Measurements from ENCODE around the gene ADSS2. TPM values are rescaled to one million over a fixed set of nuclear protein-coding genes. Genes with fewer than 3 reads are reported as not detected.

The ADSS2 gene
- total RNA-seq, 6 donors from 2014 or later = 26.3 to 70.0 (median 40.4) TPM

DNA sequence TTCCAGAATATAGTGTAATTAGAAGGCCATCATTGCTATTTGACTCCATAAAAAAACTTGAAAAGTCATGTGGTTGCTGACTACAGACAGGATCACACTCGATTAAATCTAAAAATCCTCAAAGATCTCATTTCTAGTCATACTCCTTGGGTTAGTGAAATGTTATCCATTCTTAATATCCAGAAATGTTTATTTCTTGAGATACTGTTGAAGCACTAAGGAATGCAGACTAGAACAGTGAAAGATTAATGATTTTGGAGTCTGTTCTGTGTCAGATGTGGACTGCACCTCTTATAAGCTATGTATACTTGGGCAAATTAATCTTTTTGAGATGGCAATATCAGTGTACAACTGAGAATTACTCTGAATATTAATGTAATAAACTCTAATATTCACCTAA lies 65.1 kb downstream of the ADSS2 start:
- DNase-seq = no peak
- 89 to 96% methylated on average over 1 of the region's 1 CpG for WGBS, 2 donors

DNA sequence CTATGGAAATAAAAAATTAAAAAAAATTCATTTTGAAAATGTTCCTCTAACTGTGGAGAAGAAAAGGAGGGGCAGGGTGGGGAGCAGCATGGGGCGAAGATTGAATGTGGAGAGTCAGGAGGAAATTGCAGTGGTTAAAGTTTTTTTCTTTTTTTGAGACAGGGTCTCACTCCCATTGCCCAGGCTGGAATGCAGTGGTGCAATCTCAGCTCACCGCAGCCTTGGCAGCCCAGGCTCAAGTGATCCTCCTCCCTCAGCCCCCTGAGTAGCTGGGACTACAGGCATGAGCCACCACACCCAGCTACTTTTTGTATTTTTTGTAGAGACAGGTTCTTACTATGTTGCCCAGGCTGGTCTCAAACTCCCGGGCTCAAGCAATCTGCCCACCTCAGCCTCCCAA lies 67.6 kb downstream of the ADSS2 start:
- H3K27me3 ChIP-seq = no peaks in the 10 kb centered on the region
- DNase-seq = no peak
- 77 to 90% methylated on average over 3 of the region's 3 CpGs for WGBS, 2 donors
- no peak for ATAC-seq (ENCODE audit: low FRiP score in 2 of 2)
- no peak overlapping the region for H3K4me3 ChIP-seq
- TF ChIP-seq, protein P1, sequence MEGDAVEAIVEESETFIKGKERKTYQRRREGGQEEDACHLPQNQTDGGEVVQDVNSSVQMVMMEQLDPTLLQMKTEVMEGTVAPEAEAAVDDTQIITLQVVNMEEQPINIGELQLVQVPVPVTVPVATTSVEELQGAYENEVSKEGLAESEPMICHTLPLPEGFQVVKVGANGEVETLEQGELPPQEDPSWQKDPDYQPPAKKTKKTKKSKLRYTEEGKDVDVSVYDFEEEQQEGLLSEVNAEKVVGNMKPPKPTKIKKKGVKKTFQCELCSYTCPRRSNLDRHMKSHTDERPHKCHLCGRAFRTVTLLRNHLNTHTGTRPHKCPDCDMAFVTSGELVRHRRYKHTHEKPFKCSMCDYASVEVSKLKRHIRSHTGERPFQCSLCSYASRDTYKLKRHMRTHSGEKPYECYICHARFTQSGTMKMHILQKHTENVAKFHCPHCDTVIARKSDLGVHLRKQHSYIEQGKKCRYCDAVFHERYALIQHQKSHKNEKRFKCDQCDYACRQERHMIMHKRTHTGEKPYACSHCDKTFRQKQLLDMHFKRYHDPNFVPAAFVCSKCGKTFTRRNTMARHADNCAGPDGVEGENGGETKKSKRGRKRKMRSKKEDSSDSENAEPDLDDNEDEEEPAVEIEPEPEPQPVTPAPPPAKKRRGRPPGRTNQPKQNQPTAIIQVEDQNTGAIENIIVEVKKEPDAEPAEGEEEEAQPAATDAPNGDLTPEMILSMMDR (IDR thresholded peaks at IDR 0.05) = no peak
- H3K9me3 ChIP-seq = no peaks in the 10 kb centered on the region
- no peak overlapping the region for H3K27ac ChIP-seq
- H3K36me3 ChIP-seq = no peaks in the 10 kb centered on the region
- no peaks in the 10 kb centered on the region for H3K4me1 ChIP-seq

More for the DNA sequence above, 65.1 kb downstream of the ADSS2 start:
- H3K9me3 ChIP-seq = no peaks in the 10 kb centered on the region
- H3K36me3 ChIP-seq = no peaks in the 10 kb centered on the region
- H3K27ac ChIP-seq = no peak overlapping the region
- TF ChIP-seq POLR2AphosphoS5 (IDR thresholded peaks at IDR 0.05) (no peak), EP300 (IDR thresholded peaks at IDR 0.05) (no peak), POLR2A (IDR thresholded peaks at IDR 0.05) (no peak)
- TF ChIP-seq, protein P1 (IDR thresholded peaks at IDR 0.05) = no peak
- H3K4me1 ChIP-seq = no peaks in the 10 kb centered on the region
- no peaks in the 10 kb centered on the region for H3K27me3 ChIP-seq
- ATAC-seq (ENCODE audit: low FRiP score in 2 of 2) = no peak
- no peak overlapping the region for H3K4me3 ChIP-seq

DNA sequence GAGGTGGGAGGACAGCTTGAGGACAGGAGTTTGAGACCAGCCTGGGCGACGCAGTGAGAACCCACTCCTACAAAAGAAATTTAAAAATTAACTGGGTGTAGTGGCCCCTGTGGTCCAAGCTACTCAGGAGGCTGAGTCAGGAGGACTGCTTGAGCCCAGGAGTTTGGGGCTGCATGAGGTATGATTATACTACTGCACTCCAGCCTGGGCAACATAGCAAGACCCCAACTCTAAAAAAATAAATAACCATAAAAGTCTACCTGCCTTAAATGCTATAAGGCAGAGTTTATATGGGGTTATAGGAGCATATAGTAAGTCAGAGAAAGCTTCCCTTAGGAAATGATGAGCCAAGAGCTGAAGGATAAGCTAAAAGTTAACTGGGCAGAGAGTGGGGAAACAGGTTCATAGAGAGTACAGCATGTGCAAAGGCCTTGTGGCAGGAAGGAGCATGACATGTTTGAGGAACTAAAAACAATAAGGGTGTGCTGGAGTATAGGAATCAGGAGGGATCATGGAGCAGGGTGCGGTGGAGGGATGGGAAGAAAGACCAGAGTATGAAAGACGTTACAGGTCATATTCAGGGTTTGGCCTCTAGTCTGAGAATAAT lies 68.3 kb downstream of the ADSS2 start:
- ATAC-seq (ENCODE audit: low FRiP score in 2 of 2) = no peak
- no peaks in the 10 kb centered on the region for H3K4me1 ChIP-seq
- no peak for DNase-seq
- TF ChIP-seq, protein P1 (IDR thresholded peaks at IDR 0.05) = no peak
- TF ChIP-seq EP300 (IDR thresholded peaks at IDR 0.05) = no peak
- TF ChIP-seq POLR2AphosphoS5 (IDR thresholded peaks at IDR 0.05) = no peak
- TF ChIP-seq POLR2A (IDR thresholded peaks at IDR 0.05) = no peak
- H3K27ac ChIP-seq = no peak overlapping the region
- 94 to 99% methylated on average over 4 of the region's 4 CpGs for WGBS, 2 donors
- no peak overlapping the region for H3K4me3 ChIP-seq
- no peaks in the 10 kb centered on the region for H3K9me3 ChIP-seq
- H3K27me3 ChIP-seq = no peaks in the 10 kb centered on the region
- H3K36me3 ChIP-seq = no peaks in the 10 kb centered on the region

DNA sequence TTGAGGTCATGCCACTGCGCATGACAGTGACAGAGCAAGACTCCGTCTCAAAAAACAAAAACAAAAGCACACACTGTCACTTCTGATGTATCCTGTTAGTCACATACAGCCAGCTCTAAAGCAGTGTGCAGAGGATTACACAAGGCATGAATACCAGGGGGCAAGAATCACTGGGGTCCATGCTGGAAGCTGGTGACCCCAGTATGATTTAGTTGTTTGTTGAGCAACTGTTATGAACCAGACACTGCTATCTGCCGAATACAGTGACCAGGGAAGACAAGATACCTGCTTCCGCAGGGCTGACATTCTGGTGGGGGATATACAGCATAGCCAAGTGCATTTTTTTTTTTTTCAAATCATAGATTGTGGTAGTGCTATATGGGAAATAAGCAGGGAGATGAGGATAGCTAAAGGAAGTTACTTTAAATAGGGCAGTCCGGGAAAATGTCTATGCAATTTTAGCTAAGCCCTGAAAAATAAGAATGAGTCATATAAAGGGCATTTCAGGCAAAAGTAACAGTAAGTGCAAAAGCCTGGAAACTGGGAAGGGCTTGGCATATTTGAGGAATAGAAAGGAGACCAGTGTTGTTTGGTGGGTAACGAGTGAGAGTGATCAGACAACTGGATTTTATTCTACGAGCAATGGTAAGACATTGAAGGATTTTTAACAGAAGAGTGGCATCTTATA lies 69.7 kb downstream of the ADSS2 start:
- peak in 1 of 2 donors; percentile 31 for ATAC-seq (ENCODE audit: low FRiP score in 2 of 2)
- no peak overlapping the region for H3K4me3 ChIP-seq
- WGBS, 2 donors = 91 to 92% methylated on average over 7 of the region's 7 CpGs
- no peaks in the 10 kb centered on the region for H3K9me3 ChIP-seq
- no peaks in the 10 kb centered on the region for H3K36me3 ChIP-seq
- TF ChIP-seq EP300 (IDR thresholded peaks at IDR 0.05) (no peak), POLR2AphosphoS5 (IDR thresholded peaks at IDR 0.05) (no peak), POLR2A (IDR thresholded peaks at IDR 0.05) (no peak)
- TF ChIP-seq, protein P1 (IDR thresholded peaks at IDR 0.05) = no peak
- no peak overlapping the region for H3K27ac ChIP-seq
- no peaks in the 10 kb centered on the region for H3K27me3 ChIP-seq
- no peak for DNase-seq
- no peaks in the 10 kb centered on the region for H3K4me1 ChIP-seq

DNA sequence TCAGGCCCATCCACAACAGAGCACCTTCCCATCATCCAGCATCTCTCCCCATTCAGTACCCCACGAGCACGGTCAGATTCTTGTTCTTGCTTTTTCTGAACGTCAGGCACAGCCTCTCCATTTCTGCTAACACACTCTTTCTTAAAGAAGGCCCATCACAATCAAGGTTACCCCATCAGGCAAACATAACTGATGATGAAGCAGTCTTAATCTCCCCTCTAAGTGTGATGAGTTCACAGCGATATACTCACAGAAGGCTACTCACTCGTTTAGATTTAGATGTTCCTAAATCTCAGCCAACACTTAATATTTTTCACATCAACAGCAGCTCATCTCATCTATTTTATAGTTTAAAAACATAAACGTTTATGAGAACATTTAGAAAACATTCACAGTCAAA lies 75.6 kb downstream of the ADSS2 start:
- DNase-seq (no peak), ATAC-seq (ENCODE audit: low FRiP score in 2 of 2) (no peak)
- 76% methylated on average over 6 of the region's 6 CpGs for WGBS, 2 donors
- no peak for TF ChIP-seq POLR2AphosphoS5 (IDR thresholded peaks at IDR 0.05)
- TF ChIP-seq POLR2A (IDR thresholded peaks at IDR 0.05) = no peak
- TF ChIP-seq, protein P1 (IDR thresholded peaks at IDR 0.05) = no peak
- no peak for TF ChIP-seq EP300 (IDR thresholded peaks at IDR 0.05)
- H3K27me3 ChIP-seq = no peaks in the 10 kb centered on the region
- no peaks in the 10 kb centered on the region for H3K9me3 ChIP-seq
- no peaks in the 10 kb centered on the region for H3K36me3 ChIP-seq
- no peak overlapping the region for H3K27ac ChIP-seq
- H3K4me3 ChIP-seq = no peak overlapping the region
- no peaks in the 10 kb centered on the region for H3K4me1 ChIP-seq

All from upper lobe of left lung (tissue), 6 donors.